ENCODE results near the gene VAV2. TPM values are rescaled to one million over a fixed set of nuclear protein-coding genes. Genes with fewer than 3 reads are reported as not detected.

Gene VAV2
- total and polyA plus RNA-seq, 2 donors: 9.8 to 13.7 TPM

DNA sequence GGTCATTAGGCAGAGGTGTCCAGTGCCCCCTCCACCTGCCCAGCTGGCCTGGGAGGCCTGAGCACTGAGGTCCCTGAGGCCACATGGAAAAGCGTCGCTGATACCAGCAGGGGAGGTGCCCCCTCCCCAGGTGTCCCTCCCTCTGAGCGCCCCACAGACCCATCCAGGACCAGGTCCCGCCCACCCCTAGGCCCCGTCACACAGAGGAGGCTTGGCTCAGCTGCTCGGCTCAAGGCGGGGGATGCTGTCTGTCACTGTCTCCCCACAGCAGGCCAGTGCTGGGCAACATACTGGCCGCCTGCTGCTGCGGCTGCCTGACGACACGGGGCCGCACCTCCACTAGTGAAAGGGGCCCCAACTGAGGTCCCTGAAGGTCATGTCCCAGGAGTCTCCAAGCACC, 71.7 kb downstream of the VAV2 start:
- 96% methylated on average over 12 of the region's 12 CpGs for WGBS
- H3K27ac ChIP-seq (ENCODE audit: low read depth): no peak overlapping the region
- no peak overlapping the region for H3K4me3 ChIP-seq (ENCODE audit: low read depth, low read length)
- H3K36me3 ChIP-seq (ENCODE audit: insufficient read depth): no peaks in the 10 kb centered on the region
- H3K4me1 ChIP-seq (ENCODE audit: insufficient read depth): no peaks in the 10 kb centered on the region
- no peak for DNase-seq (ENCODE audit: extremely low spot score)

DNA sequence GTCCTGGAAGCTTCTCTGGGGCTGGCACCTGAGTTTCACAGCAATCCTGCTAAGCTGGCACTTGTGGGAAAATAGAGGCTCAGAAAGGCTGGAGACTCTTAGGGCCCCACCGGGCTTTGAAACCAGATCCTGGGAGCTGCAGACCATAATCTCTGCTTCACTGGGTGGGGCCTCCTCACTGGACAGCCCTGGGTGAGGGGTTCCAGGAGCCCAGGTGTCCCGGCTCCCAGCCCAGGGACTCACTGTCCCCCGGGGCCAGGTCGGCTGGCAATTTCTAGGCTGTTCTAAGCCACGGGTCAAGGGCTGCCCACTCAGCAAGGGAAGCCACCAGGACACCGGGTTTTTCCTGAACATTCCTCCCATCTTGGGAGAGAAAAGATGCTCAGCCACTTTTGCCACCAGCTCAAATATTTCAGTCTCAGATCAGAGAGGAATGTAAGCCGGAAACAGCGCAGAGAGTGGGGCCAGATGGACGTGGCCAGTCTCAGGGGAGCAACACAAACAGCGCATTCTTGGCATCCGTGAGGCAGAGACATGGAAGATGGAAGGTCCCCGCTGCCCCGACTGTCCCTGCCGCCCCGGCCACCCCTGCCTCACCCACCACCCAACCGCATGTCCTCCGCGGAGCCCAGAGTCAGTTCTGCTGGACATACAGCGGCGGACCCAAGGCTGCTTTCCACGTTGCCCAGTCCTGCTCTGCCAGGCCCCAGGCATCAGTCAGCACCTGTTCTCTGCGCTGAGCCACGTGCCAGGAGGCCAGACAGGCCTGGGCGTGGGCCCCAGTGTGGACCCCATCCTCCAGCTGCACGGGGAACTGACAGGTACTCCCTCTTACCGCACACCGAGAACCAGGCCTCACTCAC, 72.6 kb downstream of the VAV2 start:
- no peak overlapping the region for H3K27ac ChIP-seq (ENCODE audit: low read depth)
- no peaks in the 10 kb centered on the region for H3K36me3 ChIP-seq (ENCODE audit: insufficient read depth)
- no peak for DNase-seq (ENCODE audit: extremely low spot score)
- WGBS: 67% methylated on average over 27 of the region's 27 CpGs
- H3K4me3 ChIP-seq (ENCODE audit: low read depth, low read length): no peak overlapping the region
- H3K4me1 ChIP-seq (ENCODE audit: insufficient read depth): no peaks in the 10 kb centered on the region

DNA sequence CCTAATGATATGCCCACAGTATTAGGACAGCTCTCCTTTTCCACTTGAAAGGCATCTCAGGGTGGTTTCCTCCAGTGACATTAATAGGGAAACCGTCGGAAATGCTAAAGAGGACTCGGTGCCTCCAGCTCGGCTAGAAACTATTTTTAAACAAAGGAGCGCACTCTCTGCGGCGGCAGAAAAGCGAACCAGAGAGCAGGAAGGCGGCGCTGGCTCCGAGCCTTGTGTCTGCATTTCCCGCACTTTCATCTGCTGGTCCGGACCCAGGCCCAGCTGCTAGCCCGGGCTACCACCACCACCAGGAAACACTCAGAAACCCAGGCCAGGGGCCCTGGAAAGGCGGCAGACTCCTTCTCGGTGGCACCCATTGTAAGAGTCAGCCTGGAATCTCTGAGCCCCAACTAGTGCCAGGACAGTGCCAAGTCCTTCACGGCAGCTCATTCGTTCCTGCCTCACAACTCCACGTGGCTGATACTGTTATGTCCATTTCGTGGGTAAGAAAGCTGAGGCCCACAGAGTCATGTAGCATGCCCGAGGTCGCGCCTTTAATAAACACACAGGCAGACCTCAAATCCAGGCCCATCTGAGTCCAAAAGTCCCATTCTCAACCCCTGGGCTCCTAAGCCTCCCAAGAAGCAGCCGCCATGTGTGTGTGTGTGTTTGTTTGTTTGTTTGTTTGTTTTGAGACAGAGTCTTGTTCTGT, 73.9 kb downstream of the VAV2 start:
- Histone ChIP-seq H3K4me3 (ENCODE audit: low read depth, low read length) (no peak overlapping the region), H3K27ac (ENCODE audit: low read depth) (no peak overlapping the region), H3K4me1 (ENCODE audit: insufficient read depth) (no peaks in the 10 kb centered on the region), H3K36me3 (ENCODE audit: insufficient read depth) (no peaks in the 10 kb centered on the region)
- 51% methylated on average over 24 of the region's 24 CpGs for WGBS
- DNase-seq (ENCODE audit: extremely low spot score): no peak

DNA sequence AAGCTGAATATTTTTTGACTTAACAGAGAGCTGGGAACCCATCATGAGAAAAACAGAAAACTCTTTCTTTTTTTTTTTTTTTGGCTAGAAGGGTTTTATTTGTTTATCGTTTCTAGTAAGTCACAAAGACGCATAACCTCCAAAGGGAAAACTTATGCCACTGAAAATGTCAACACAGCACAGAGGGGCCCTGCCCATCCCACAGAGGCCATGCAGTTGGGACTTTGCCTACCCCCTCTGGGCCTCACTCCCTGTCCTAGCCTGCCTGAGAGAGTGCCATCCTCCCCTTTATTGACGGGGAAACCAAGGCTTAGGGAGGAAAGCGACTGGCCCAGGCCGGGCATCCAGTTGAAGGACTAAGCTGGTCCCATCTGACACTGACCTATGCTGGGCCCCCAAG, 74.7 kb downstream of the VAV2 start:
- WGBS: 74% methylated on average over 5 of the region's 5 CpGs

DNA sequence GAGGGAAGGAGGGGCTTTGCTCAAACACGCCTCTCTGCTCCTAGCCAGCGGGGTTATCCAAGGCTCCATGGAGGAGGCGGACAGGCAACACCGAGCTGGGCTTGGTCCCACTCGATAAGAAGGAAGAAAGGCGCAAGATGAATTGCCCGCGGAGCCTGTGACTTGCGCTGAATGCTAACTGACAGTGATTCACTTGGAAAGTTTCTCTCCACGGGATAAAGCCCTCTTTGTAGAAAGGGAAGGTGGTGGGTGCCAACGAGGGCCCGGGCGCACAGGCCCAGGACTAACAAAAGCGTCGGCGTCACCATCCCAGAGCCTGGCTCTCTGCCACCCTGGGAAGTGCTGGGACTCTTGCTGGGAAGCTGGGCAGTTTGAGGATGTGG, 76.0 kb downstream of the VAV2 start:
- 80% methylated on average over 16 of the region's 16 CpGs for WGBS
- H3K27ac ChIP-seq (ENCODE audit: low read depth): no peak overlapping the region
- no peak for DNase-seq (ENCODE audit: extremely low spot score)
- H3K36me3 ChIP-seq (ENCODE audit: insufficient read depth): no peaks in the 10 kb centered on the region
- H3K4me1 ChIP-seq (ENCODE audit: insufficient read depth): no peaks in the 10 kb centered on the region
- H3K4me3 ChIP-seq (ENCODE audit: low read depth, low read length): no peak overlapping the region

More for the DNA sequence above, 74.7 kb downstream of the VAV2 start:
- Histone ChIP-seq H3K4me3 (ENCODE audit: low read depth, low read length) (no peak overlapping the region), H3K27ac (ENCODE audit: low read depth) (no peak overlapping the region), H3K4me1 (ENCODE audit: insufficient read depth) (no peaks in the 10 kb centered on the region), H3K36me3 (ENCODE audit: insufficient read depth) (no peaks in the 10 kb centered on the region)
- no peak for DNase-seq (ENCODE audit: extremely low spot score)

DNA sequence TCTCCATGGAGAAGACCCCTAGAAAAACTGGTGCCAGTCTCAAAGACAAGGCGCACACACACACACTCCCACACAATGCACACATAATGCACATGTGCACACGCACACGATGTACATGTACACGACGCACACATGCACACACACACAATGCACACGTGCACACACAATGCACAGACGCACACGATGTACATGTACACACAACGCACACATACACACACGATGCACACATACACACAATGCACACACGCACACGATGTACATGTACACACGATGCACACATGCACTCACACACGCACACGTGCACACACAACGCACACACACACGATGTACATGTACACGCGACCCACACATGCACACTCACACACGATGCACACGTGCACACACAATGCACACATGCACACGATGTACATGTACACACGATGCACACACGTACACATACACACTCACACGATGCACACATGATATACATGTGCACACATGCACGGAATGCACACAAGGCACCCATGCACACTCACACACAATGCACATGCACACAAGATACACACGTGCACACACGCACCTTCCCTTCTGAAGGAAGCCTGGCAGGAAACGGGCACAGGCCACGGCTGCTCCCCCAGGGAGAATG, 76.5 kb downstream of the VAV2 start:
- no peaks in the 10 kb centered on the region for H3K36me3 ChIP-seq (ENCODE audit: insufficient read depth)
- no peak overlapping the region for H3K4me3 ChIP-seq (ENCODE audit: low read depth, low read length)
- no peaks in the 10 kb centered on the region for H3K4me1 ChIP-seq (ENCODE audit: insufficient read depth)
- H3K27ac ChIP-seq (ENCODE audit: low read depth): no peak overlapping the region
- DNase-seq (ENCODE audit: extremely low spot score): no peak
- 80% methylated on average over 30 of the region's 30 CpGs for WGBS

- Histone ChIP-seq H3K36me3 (ENCODE audit: insufficient read depth) (no peaks in the 10 kb centered on the region), H3K4me1 (ENCODE audit: insufficient read depth) (no peaks in the 10 kb centered on the region), H3K27ac (ENCODE audit: low read depth) (no peak overlapping the region), H3K4me3 (ENCODE audit: low read depth, low read length) (no peak overlapping the region)
- DNase-seq (ENCODE audit: extremely low spot score): no peak
- 64% methylated on average over 25 of the region's 25 CpGs for WGBS
Observed at GRCh38 chr9:133914442-133915342, 77.4 kb downstream of the VAV2 start.

- H3K4me3 ChIP-seq (ENCODE audit: low read depth, low read length): no peak overlapping the region
- H3K36me3 ChIP-seq (ENCODE audit: insufficient read depth): no peaks in the 10 kb centered on the region
- 87% methylated on average over 27 of the region's 27 CpGs for WGBS
- no peaks in the 10 kb centered on the region for H3K4me1 ChIP-seq (ENCODE audit: insufficient read depth)
- H3K27ac ChIP-seq (ENCODE audit: low read depth): no peak overlapping the region
- no peak for DNase-seq (ENCODE audit: extremely low spot score)
Observed at GRCh38 chr9:133913571-133914369, 78.4 kb downstream of the VAV2 start.

- DNase-seq (ENCODE audit: extremely low spot score): no peak
- 62% methylated on average over 26 of the region's 26 CpGs for WGBS
- Histone ChIP-seq H3K4me3 (ENCODE audit: low read depth, low read length) (no peak overlapping the region), H3K27ac (ENCODE audit: low read depth) (no peak overlapping the region), H3K4me1 (ENCODE audit: insufficient read depth) (no peaks in the 10 kb centered on the region), H3K36me3 (ENCODE audit: insufficient read depth) (no peaks in the 10 kb centered on the region)
Observed at GRCh38 chr9:133910855-133911514, 81.1 kb downstream of the VAV2 start.

GRCh38 chr9:133906932-133907910, 84.9 kb downstream of the VAV2 start:
- no peaks in the 10 kb centered on the region for H3K4me1 ChIP-seq (ENCODE audit: insufficient read depth)
- H3K36me3 ChIP-seq (ENCODE audit: insufficient read depth): no peaks in the 10 kb centered on the region
- WGBS: 72% methylated on average over 31 of the region's 31 CpGs
- no peak overlapping the region for H3K27ac ChIP-seq (ENCODE audit: low read depth)
- H3K4me3 ChIP-seq (ENCODE audit: low read depth, low read length): no peak overlapping the region
- DNase-seq (ENCODE audit: extremely low spot score): no peak

DNA sequence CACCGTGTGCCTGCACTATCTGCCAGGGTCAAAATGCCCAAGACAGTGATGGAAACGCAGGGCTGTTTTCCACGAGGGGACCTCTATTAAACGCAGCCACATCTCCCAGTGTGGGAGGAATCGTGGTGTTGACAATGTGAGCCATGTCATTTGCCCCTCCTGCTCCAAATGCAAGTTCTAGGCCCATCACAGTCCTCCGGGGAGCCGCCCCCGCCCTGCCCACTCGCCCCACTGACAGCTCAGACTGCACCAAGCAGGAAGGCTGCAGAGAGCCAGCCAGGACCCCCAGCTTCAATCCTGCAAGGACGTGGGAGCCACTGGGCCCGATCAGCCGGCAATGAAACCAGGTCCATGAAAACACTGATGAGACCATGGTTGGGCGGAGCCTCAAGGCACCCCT, 85.9 kb downstream of the VAV2 start:
- Histone ChIP-seq H3K4me3 (ENCODE audit: low read depth, low read length) (no peak overlapping the region), H3K36me3 (ENCODE audit: insufficient read depth) (no peaks in the 10 kb centered on the region), H3K4me1 (ENCODE audit: insufficient read depth) (no peaks in the 10 kb centered on the region), H3K27ac (ENCODE audit: low read depth) (no peak overlapping the region)
- 82% methylated on average over 13 of the region's 13 CpGs for WGBS
- DNase-seq (ENCODE audit: extremely low spot score): no peak

All from urinary bladder (tissue), 4 donors.